ENCODE results near the gene UBD.

UBD gene

DNA sequence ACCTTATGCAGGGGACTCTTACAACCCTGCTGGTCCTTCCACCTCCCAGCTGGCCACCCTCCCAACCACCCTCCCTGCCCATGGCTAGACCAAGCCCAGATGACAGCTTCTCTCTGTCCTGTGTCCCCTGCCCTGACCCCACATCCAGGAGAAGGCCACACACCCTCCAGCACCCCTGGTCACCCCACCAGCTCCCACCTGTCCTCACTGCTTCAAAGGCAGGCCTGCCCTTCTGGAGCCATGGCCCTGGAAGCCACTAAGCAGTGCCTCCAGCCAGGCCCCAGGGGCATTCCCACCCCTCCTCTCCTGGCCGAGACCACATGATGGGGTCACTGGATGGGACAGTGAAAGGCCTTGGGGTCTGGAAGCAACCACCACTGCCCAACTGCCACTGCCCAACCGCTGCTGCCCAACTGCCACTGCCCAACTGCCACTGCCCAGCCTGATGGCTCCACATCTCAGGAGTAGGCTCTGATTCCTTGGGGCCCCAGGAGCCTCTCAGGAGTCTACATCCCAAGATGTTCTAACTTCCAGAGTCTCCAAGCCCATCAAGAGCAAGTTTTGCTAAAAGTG, 30.5 kb downstream of the UBD start:
- Histone ChIP-seq H3K36me3 (ENCODE audit: insufficient read depth, low read length) (no peaks in the 10 kb centered on the region), H3K79me2 (ENCODE audit: insufficient read depth, low read length) (no peaks in the 10 kb centered on the region)
- TF ChIP-seq CTCF (conservative IDR thresholded peaks at IDR 0.05; ENCODE audit: low read length) (no peak), EZH2phosphoT487 (IDR thresholded peaks at IDR 0.05; ENCODE audit: borderline replicate concordance) (no peak)

GRCh38 chr6:29528300-29528931, 31.1 kb downstream of the UBD start:
- no peaks in the 10 kb centered on the region for H3K27me3 ChIP-seq (ENCODE audit: insufficient read depth, low read length, poor library complexity, severe bottlenecking)
- H3K4me1 ChIP-seq (ENCODE audit: insufficient read depth, low read length, poor library complexity, severe bottlenecking): peaks cover 49% of the 10 kb centered on the region
- TF ChIP-seq EZH2phosphoT487 (IDR thresholded peaks at IDR 0.05; ENCODE audit: borderline replicate concordance) (no peak), CTCF (conservative IDR thresholded peaks at IDR 0.05; ENCODE audit: low read length) (no peak)
- H2AFZ ChIP-seq (ENCODE audit: low read length): no peak overlapping the region
- H3K4me3 ChIP-seq (ENCODE audit: low read length, poor library complexity, severe bottlenecking): no peak overlapping the region
- peaks cover 11% of the 10 kb centered on the region; the same call in 1 of the 2 replicates for H3F3A ChIP-seq (ENCODE audit: low read depth)
- H3K9me3 ChIP-seq (ENCODE audit: insufficient read depth, low read depth, low read length): peaks cover 2% of the 10 kb centered on the region; the same call in 1 of the 2 replicates
- H3K9ac ChIP-seq (ENCODE audit: low read depth, low read length, poor library complexity, severe bottlenecking): no peak overlapping the region
- H3K36me3 ChIP-seq (ENCODE audit: insufficient read depth, low read length): no peaks in the 10 kb centered on the region
- H3K4me2 ChIP-seq (ENCODE audit: low read depth, low read length, poor library complexity, severe bottlenecking): no peak overlapping the region
- H4K20me1 ChIP-seq (ENCODE audit: insufficient read depth, low read length, poor library complexity, severe bottlenecking): no peaks in the 10 kb centered on the region
- no peaks in the 10 kb centered on the region for H3K9me2 ChIP-seq (replicated peaks; ENCODE audit: low read depth, low read length)
- no peaks in the 10 kb centered on the region for H3K79me2 ChIP-seq (ENCODE audit: insufficient read depth, low read length)

More for the DNA sequence above, 30.5 kb downstream of the UBD start:
- no peak overlapping the region for H3K4me2 ChIP-seq (ENCODE audit: low read depth, low read length, poor library complexity, severe bottlenecking)
- no peak overlapping the region for H3K9ac ChIP-seq (ENCODE audit: low read depth, low read length, poor library complexity, severe bottlenecking)
- H3K27me3 ChIP-seq (ENCODE audit: insufficient read depth, low read length, poor library complexity, severe bottlenecking): no peaks in the 10 kb centered on the region
- no peaks in the 10 kb centered on the region for H4K20me1 ChIP-seq (ENCODE audit: insufficient read depth, low read length, poor library complexity, severe bottlenecking)
- H3K9me3 ChIP-seq (ENCODE audit: insufficient read depth, low read depth, low read length): no peaks in the 10 kb centered on the region
- H3K4me1 ChIP-seq (ENCODE audit: insufficient read depth, low read length, poor library complexity, severe bottlenecking): peaks cover 43% of the 10 kb centered on the region
- no peaks in the 10 kb centered on the region for H3K9me2 ChIP-seq (replicated peaks; ENCODE audit: low read depth, low read length)
- no peak overlapping the region for H3K4me3 ChIP-seq (ENCODE audit: low read length, poor library complexity, severe bottlenecking)
- no peak overlapping the region for H2AFZ ChIP-seq (ENCODE audit: low read length)
- peaks cover 11% of the 10 kb centered on the region; the same call in 1 of the 2 replicates for H3F3A ChIP-seq (ENCODE audit: low read depth)

GRCh38 chr6:29527564-29527963, 32.0 kb downstream of the UBD start:
- H3K4me3 ChIP-seq (ENCODE audit: low read length, poor library complexity, severe bottlenecking): no peak overlapping the region
- no peaks in the 10 kb centered on the region for H3K9me2 ChIP-seq (replicated peaks; ENCODE audit: low read depth, low read length)
- no peak for TF ChIP-seq CTCF (conservative IDR thresholded peaks at IDR 0.05; ENCODE audit: low read length)
- no peak for TF ChIP-seq EZH2phosphoT487 (IDR thresholded peaks at IDR 0.05; ENCODE audit: borderline replicate concordance)
- H3K4me1 ChIP-seq (ENCODE audit: insufficient read depth, low read length, poor library complexity, severe bottlenecking): peaks cover 53% of the 10 kb centered on the region
- no peak overlapping the region for H3K9ac ChIP-seq (ENCODE audit: low read depth, low read length, poor library complexity, severe bottlenecking)
- no peak overlapping the region for H2AFZ ChIP-seq (ENCODE audit: low read length)
- H3K4me2 ChIP-seq (ENCODE audit: low read depth, low read length, poor library complexity, severe bottlenecking): no peak overlapping the region
- H3F3A ChIP-seq (ENCODE audit: low read depth): peaks cover 14% of the 10 kb centered on the region
- no peaks in the 10 kb centered on the region for H3K36me3 ChIP-seq (ENCODE audit: insufficient read depth, low read length)
- no peaks in the 10 kb centered on the region for H3K79me2 ChIP-seq (ENCODE audit: insufficient read depth, low read length)
- peaks cover 5% of the 10 kb centered on the region; the same call in 1 of the 2 replicates for H3K9me3 ChIP-seq (ENCODE audit: insufficient read depth, low read depth, low read length)
- H3K27me3 ChIP-seq (ENCODE audit: insufficient read depth, low read length, poor library complexity, severe bottlenecking): no peaks in the 10 kb centered on the region
- H4K20me1 ChIP-seq (ENCODE audit: insufficient read depth, low read length, poor library complexity, severe bottlenecking): no peaks in the 10 kb centered on the region

Data from Loucy (cell line).